DND-41 (cell line): ENCODE results near the gene TOMM5.

Experiments
- EZH2 ChIP-seq: IDR thresholded peaks from 3 replicates; pipeline ENCODE4 v1.6.1; 2012; ENCODE audit warnings: borderline replicate concordance, low read depth, mild to moderate bottlenecking, moderate library complexity, low read length, inconsistent platforms; ENCODE audit not compliant: severe bottlenecking
- TF ChIP-seq, protein P1 (sequence below): IDR thresholded peaks from 2 replicates; pipeline ENCODE4 v1.5.1; 2012; ENCODE audit warnings: borderline replicate concordance, low read length, moderate library complexity, mild to moderate bottlenecking; ENCODE audit not compliant: poor library complexity, severe bottlenecking; ENCODE audit errors: extremely low read depth

DNA sequence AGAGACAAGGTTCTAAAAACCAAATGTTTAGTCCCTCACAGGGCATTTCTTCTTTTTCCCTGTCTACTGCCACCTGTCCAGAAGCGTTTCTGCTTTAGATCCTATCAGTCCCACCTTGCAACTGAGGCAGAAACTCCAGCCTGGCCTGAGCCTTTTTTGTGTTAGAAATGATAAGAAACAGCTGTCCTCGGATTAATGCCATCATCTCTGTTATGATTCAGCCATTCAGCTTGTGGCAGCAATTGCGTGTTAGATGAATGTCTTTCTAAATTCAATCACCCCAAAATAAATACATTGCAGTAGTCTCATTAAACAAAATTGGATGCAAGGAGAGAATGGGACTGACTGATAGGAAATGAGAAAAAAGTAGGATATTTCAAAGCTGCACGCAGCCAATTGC, 30.1 kb upstream of the TOMM5 start:
- TF ChIP-seq, protein P1, sequence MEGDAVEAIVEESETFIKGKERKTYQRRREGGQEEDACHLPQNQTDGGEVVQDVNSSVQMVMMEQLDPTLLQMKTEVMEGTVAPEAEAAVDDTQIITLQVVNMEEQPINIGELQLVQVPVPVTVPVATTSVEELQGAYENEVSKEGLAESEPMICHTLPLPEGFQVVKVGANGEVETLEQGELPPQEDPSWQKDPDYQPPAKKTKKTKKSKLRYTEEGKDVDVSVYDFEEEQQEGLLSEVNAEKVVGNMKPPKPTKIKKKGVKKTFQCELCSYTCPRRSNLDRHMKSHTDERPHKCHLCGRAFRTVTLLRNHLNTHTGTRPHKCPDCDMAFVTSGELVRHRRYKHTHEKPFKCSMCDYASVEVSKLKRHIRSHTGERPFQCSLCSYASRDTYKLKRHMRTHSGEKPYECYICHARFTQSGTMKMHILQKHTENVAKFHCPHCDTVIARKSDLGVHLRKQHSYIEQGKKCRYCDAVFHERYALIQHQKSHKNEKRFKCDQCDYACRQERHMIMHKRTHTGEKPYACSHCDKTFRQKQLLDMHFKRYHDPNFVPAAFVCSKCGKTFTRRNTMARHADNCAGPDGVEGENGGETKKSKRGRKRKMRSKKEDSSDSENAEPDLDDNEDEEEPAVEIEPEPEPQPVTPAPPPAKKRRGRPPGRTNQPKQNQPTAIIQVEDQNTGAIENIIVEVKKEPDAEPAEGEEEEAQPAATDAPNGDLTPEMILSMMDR: no peak
- no peak for TF ChIP-seq EZH2
